DMS 273 (cell line): ENCODE results near the gene RNF227.
"Not testable (repeated sequence)": the region's sequence is repeated elsewhere in the genome, so short reads cannot be mapped to it uniquely, and the experiment has no call there.

Source experiments
- DNase-seq: peaks from one replicate; lab custom pipeline; 2025; ENCODE audit not compliant: unreplicated experiment; lab: John Stamatoyannopoulos, UW

RNF227 gene

GRCh38 chr17:7864995-7865650 lies 51.0 kb downstream of the RNF227 start:
- no peak for DNase-seq

DNA sequence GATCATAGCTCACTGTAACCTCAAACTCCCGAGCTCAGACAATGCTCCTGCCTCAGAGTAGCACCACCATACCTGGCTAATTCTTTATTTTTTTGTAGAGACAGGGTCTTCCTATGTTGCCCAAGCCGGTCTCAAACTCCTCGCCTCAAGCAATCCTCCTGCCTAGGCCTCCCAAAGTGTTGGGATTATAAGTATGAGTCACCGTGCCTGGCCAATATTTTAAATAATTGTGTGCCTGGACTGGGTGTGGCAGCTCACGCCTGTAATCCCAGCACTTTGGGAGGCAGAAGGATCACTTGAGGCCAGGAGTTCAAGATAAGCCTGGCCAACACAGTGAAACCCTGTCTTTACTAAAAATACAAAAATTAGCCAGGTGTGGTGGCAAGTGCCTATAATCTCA lies 51.7 kb downstream of the RNF227 start:
- not testable (repeated sequence) for DNase-seq
